Mesendoderm (in vitro differentiated cells): Measurements from ENCODE around the gene P4HA3.
A peak's percentile ranks its signal among the peaks of the same experiment; 100 is the strongest.

Experiments used
- DNase-seq: peaks from one replicate; pipeline ENCODE4 v3.0.0; 2013
- H2AK5ac ChIP-seq: 2 replicates; pipeline ENCODE4 v1.6.1; 2013; ENCODE audit warnings: low read length, inconsistent platforms
- H2BK120ac ChIP-seq: 2 replicates; pipeline ENCODE4 v1.6.1; 2013; ENCODE audit warnings: low read depth, mild to moderate bottlenecking, low read length, moderate library complexity, mixed read lengths
- H2BK15ac ChIP-seq: replicated peaks from 2 replicates; pipeline ENCODE4 v1.6.1; 2013; ENCODE audit warnings: low read depth, mild to moderate bottlenecking, moderate library complexity
- H2BK5ac ChIP-seq: 2 replicates; pipeline ENCODE4 v1.6.1; 2013; ENCODE audit warnings: low read length, inconsistent platforms
- H3K18ac ChIP-seq: 2 replicates; pipeline ENCODE4 v1.6.1; 2013; ENCODE audit warnings: mild to moderate bottlenecking, low read length, mixed read lengths
- H3K23ac ChIP-seq: one replicate; pipeline ENCODE4 v1.6.1; 2013; ENCODE audit warnings: low read length
- H3K27ac ChIP-seq: 2 replicates; pipeline ENCODE4 v1.5.1; 2013; ENCODE audit warnings: low read depth, mild to moderate bottlenecking, inconsistent platforms, low read length, moderate library complexity
- H3K27me3 ChIP-seq: 2 replicates; pipeline ENCODE4 v1.6.1; 2013; ENCODE audit warnings: low read length, control low read depth, mild to moderate bottlenecking, inconsistent platforms; ENCODE audit not compliant: insufficient read depth, poor library complexity
- H3K36me3 ChIP-seq: 2 replicates; pipeline ENCODE4 v1.6.1; 2013; ENCODE audit warnings: low read length, inconsistent platforms; ENCODE audit not compliant: control insufficient read depth, insufficient read depth
- H3K4ac ChIP-seq: one replicate; pipeline ENCODE4 v1.6.1; 2013; ENCODE audit warnings: low read depth, mild to moderate bottlenecking, low read length, moderate library complexity
- H3K4me1 ChIP-seq: 2 replicates; pipeline ENCODE4 v1.6.1; 2013; ENCODE audit warnings: low read depth, low read length, inconsistent platforms; ENCODE audit not compliant: control insufficient read depth
- H3K4me2 ChIP-seq: 2 replicates; pipeline ENCODE4 v1.6.1; 2013; ENCODE audit warnings: low read length
- H3K4me3 ChIP-seq: 2 replicates; pipeline ENCODE4 v1.5.1; 2013; ENCODE audit warnings: mild to moderate bottlenecking, low read length
- H3K56ac ChIP-seq: one replicate; pipeline ENCODE4 v1.6.1; 2013; ENCODE audit warnings: low read length
- H3K79me1 ChIP-seq: 2 replicates; pipeline ENCODE4 v1.6.1; 2013; ENCODE audit warnings: low read length, inconsistent platforms
- H3K79me2 ChIP-seq: 2 replicates; pipeline ENCODE4 v1.6.1; 2013; ENCODE audit warnings: mild to moderate bottlenecking, low read length; ENCODE audit not compliant: control insufficient read depth, insufficient read depth
- H3K9ac ChIP-seq: 2 replicates; pipeline ENCODE4 v1.6.1; 2013; ENCODE audit warnings: low read length, inconsistent platforms
- H4K5ac ChIP-seq: one replicate; pipeline ENCODE4 v1.6.1; 2013; ENCODE audit warnings: low read length
- H4K8ac ChIP-seq: one replicate; pipeline ENCODE4 v1.6.1; 2013; ENCODE audit warnings: low read depth, mild to moderate bottlenecking, control low read depth, low read length, moderate library complexity
- WGBS: extraction: QIAGEN DNeasy Blood & Tissue Kit; methylation state at CpG from one replicate; pipeline ENCODE4 v1.1.7; 2013; ENCODE audit warnings: low lambda C conversion rate, missing lambda C conversion rate; ENCODE audit not compliant: insufficient coverage; ENCODE audit errors: extremely low coverage; 5-methylcytosine and 5-hydroxymethylcytosine counted together

Gene P4HA3

DNA sequence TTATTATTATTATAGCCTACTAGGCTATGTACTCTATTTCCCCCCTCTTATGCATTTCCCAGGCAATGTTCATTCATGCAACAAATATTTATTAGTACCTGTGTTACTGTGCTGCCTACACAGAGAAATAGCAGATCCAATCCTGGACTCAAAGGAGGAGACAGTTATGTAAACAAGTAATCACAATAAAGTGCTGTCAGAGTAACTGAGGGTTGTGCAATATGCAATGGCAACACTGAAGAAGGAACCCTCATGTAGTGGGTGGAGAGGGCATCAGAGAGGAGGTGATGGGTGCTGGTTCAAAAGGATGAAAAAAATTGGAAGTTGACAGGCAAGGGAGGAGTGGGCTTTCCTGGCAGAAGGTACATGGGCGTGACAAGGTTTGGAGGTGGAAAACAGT is 886 bp upstream of the P4HA3 start:
- no peak overlapping the region for H3K4me2 ChIP-seq
- no peak overlapping the region for H3K18ac ChIP-seq
- no peak overlapping the region for H3K4me3 ChIP-seq
- H3K4me1 ChIP-seq, result no peaks in the 10 kb centered on the region
- H3K27me3 ChIP-seq, result peaks cover 3% of the 10 kb centered on the region
- H4K8ac ChIP-seq, result no peak overlapping the region
- H3K36me3 ChIP-seq, result no peaks in the 10 kb centered on the region
- no peak overlapping the region for H2BK120ac ChIP-seq
- no peaks in the 10 kb centered on the region for H3K79me2 ChIP-seq
- H4K5ac ChIP-seq, result no peak overlapping the region
- H2BK5ac ChIP-seq, result no peak overlapping the region
- H3K4ac ChIP-seq, result no peak overlapping the region
- no peak overlapping the region for H2AK5ac ChIP-seq
- WGBS, result no CpG with 5 or more reads among the region's 1 CpG
- H3K9ac ChIP-seq, result no peak overlapping the region
- no peak overlapping the region for H3K23ac ChIP-seq
- no peak for DNase-seq
- no peak overlapping the region for H3K56ac ChIP-seq
- no peak overlapping the region for H2BK15ac ChIP-seq
- H3K79me1 ChIP-seq, result no peaks in the 10 kb centered on the region
- no peak overlapping the region for H3K27ac ChIP-seq

GRCh38 chr11:74310857-74311256 is 583 bp downstream of the P4HA3 start:
- H3K23ac ChIP-seq, result no peak overlapping the region
- no peak overlapping the region for H2BK15ac ChIP-seq
- no peaks in the 10 kb centered on the region for H3K79me1 ChIP-seq
- peak overlapping the region; percentile 74 for H3K56ac ChIP-seq
- H2AK5ac ChIP-seq, result no peak overlapping the region
- no peaks in the 10 kb centered on the region for H3K4me1 ChIP-seq
- H3K4ac ChIP-seq, result no peak overlapping the region
- no peak overlapping the region for H2BK120ac ChIP-seq
- no CpG with 5 or more reads among the region's 11 CpGs for WGBS
- H3K18ac ChIP-seq, result no peak overlapping the region
- no peak for DNase-seq
- peak overlapping the region; percentile 59 for H3K9ac ChIP-seq
- peak overlapping the region; percentile 68 for H3K4me2 ChIP-seq
- no peak overlapping the region for H4K5ac ChIP-seq
- no peak overlapping the region for H3K27ac ChIP-seq
- H3K79me2 ChIP-seq, result no peaks in the 10 kb centered on the region
- H3K36me3 ChIP-seq, result no peaks in the 10 kb centered on the region
- H2BK5ac ChIP-seq, result no peak overlapping the region
- H4K8ac ChIP-seq, result no peak overlapping the region
- no peak overlapping the region for H3K4me3 ChIP-seq
- peaks cover 3% of the 10 kb centered on the region for H3K27me3 ChIP-seq

DNA sequence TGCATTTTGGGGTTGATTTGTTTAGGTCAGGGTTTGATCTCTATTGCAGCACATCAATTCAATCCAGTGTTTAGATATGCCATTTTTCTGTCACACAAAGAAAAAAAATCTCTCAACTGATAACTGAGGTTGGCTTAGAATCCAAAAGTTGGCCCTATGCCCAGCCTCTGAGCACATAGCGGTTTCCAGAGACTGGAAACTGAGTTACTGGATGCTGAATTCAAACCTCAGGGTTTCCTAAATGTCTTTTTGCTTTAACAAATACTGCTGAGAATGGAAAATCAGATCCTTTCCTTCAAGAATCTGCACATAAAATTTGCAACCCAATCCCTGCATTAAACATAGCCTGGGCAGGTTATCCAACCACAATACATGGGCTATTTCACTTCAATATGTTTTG is 4.0 kb downstream of the P4HA3 start:
- Histone ChIP-seq H3K4ac (no peak overlapping the region), H3K79me1 (no peaks in the 10 kb centered on the region), H3K56ac (no peak overlapping the region), H3K4me1 (no peaks in the 10 kb centered on the region), H3K27me3 (peaks cover 3% of the 10 kb centered on the region), H3K4me3 (no peak overlapping the region), H3K79me2 (no peaks in the 10 kb centered on the region), H3K18ac (no peak overlapping the region), H3K36me3 (no peaks in the 10 kb centered on the region), H2BK120ac (no peak overlapping the region), H4K8ac (no peak overlapping the region), H2BK5ac (no peak overlapping the region), H3K9ac (no peak overlapping the region), H3K23ac (no peak overlapping the region), H2AK5ac (no peak overlapping the region), H3K27ac (no peak overlapping the region), H3K4me2 (no peak overlapping the region), H2BK15ac (no peak overlapping the region), H4K5ac (no peak overlapping the region)
- DNase-seq, result no peak
- WGBS, result no CpG with 5 or more reads among the region's 1 CpG

GRCh38 chr11:74306435-74307175 is 4.8 kb downstream of the P4HA3 start:
- Histone ChIP-seq H4K5ac (no peak overlapping the region), H2BK120ac (no peak overlapping the region), H4K8ac (no peak overlapping the region), H2BK5ac (no peak overlapping the region), H3K27ac (no peak overlapping the region), H3K4me1 (no peaks in the 10 kb centered on the region), H2AK5ac (no peak overlapping the region), H3K4ac (no peak overlapping the region), H3K79me1 (no peaks in the 10 kb centered on the region), H3K27me3 (peaks cover 3% of the 10 kb centered on the region), H3K4me2 (no peak overlapping the region), H3K9ac (no peak overlapping the region), H3K4me3 (no peak overlapping the region), H3K23ac (no peak overlapping the region), H3K56ac (no peak overlapping the region), H2BK15ac (no peak overlapping the region), H3K79me2 (no peaks in the 10 kb centered on the region), H3K18ac (no peak overlapping the region), H3K36me3 (no peaks in the 10 kb centered on the region)
- DNase-seq, result no peak
- no CpG with 5 or more reads among the region's 8 CpGs for WGBS

DNA sequence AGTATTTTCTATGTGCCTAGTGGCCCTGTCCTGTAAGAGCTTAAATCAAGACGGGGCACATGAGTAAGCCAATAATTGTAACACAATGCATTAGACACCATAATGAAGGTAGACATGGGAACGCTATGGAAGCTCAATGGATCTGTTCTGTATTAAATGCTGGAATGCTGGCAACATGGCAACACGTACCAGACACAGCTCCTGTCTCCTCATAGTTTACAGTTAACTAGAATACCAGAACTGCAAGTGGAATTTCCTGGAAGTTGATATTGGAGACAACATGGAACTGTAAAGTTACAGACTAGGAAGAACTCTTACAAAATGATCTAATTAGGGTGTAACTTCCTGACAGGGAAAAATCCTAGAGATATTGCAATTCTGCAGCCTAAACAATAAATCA is 12.4 kb downstream of the P4HA3 start:
- H2BK5ac ChIP-seq, result no peak overlapping the region
- H2BK120ac ChIP-seq, result no peak overlapping the region
- H3K56ac ChIP-seq, result no peak overlapping the region
- H3K79me2 ChIP-seq, result no peaks in the 10 kb centered on the region
- H3K4ac ChIP-seq, result no peak overlapping the region
- no peaks in the 10 kb centered on the region for H3K79me1 ChIP-seq
- no peak overlapping the region for H3K18ac ChIP-seq
- no peak overlapping the region for H3K4me3 ChIP-seq
- no peak overlapping the region for H4K8ac ChIP-seq
- no peaks in the 10 kb centered on the region for H3K36me3 ChIP-seq
- no peaks in the 10 kb centered on the region for H3K4me1 ChIP-seq
- no peaks in the 10 kb centered on the region for H3K27me3 ChIP-seq
- DNase-seq, result no peak
- no peak overlapping the region for H2AK5ac ChIP-seq
- H4K5ac ChIP-seq, result no peak overlapping the region
- WGBS, result no CpG with 5 or more reads among the region's 3 CpGs
- H3K4me2 ChIP-seq, result no peak overlapping the region
- no peak overlapping the region for H3K27ac ChIP-seq
- H3K23ac ChIP-seq, result no peak overlapping the region
- no peak overlapping the region for H2BK15ac ChIP-seq
- H3K9ac ChIP-seq, result no peak overlapping the region

GRCh38 chr11:74297484-74297883 is 14.0 kb downstream of the P4HA3 start:
- no peak overlapping the region for H3K56ac ChIP-seq
- no CpG with 5 or more reads among the region's 1 CpG for WGBS
- H3K36me3 ChIP-seq, result no peaks in the 10 kb centered on the region
- H3K27me3 ChIP-seq, result no peaks in the 10 kb centered on the region
- H2BK5ac ChIP-seq, result no peak overlapping the region
- no peak overlapping the region for H4K8ac ChIP-seq
- no peak overlapping the region for H2BK15ac ChIP-seq
- H3K4me3 ChIP-seq, result no peak overlapping the region
- H3K4ac ChIP-seq, result no peak overlapping the region
- H2BK120ac ChIP-seq, result no peak overlapping the region
- no peaks in the 10 kb centered on the region for H3K79me2 ChIP-seq
- H3K4me2 ChIP-seq, result no peak overlapping the region
- no peaks in the 10 kb centered on the region for H3K79me1 ChIP-seq
- H3K18ac ChIP-seq, result no peak overlapping the region
- no peak overlapping the region for H3K27ac ChIP-seq
- no peak for DNase-seq
- no peak overlapping the region for H4K5ac ChIP-seq
- H3K23ac ChIP-seq, result no peak overlapping the region
- H3K9ac ChIP-seq, result no peak overlapping the region
- no peak overlapping the region for H2AK5ac ChIP-seq
- no peaks in the 10 kb centered on the region for H3K4me1 ChIP-seq
